AG04449 (cell line): ENCODE results near the gene TRAPPC2L.

Experiments used
- CTCF ChIA-PET: fragments of 350-600 bp; formaldehyde crosslinking; extraction: SDS; loops from one replicate; lab custom pipeline; 2021; ENCODE audit warnings: antibody characterized with exemption; lab: Yijun Ruan, JAX
- POLR2A ChIA-PET: fragments of 400-600, 350-600 bp; formaldehyde crosslinking; extraction: SDS; loops from one replicate; lab custom pipeline; 2020; ENCODE audit warnings: antibody characterized with exemption, inconsistent platforms; lab: Yijun Ruan, JAX
- DNase-seq: peaks from one replicate; pipeline ENCODE4 v3.0.0-alpha.2; 2010; ENCODE audit warnings: low read depth, low spot score
- H3K4me3 ChIP-seq: 2 replicates; pipeline ENCODE4 v1.5.1; 2011; ENCODE audit warnings: low read depth, mild to moderate bottlenecking, control low read depth, low read length
- CTCF ChIP-seq: IDR thresholded peaks from one replicate; pipeline ENCODE4 v1.5.1; 2011; ENCODE audit warnings: mild to moderate bottlenecking, moderate library complexity, low read length, control low read depth, inconsistent platforms; ENCODE audit not compliant: insufficient read depth; ENCODE audit errors: missing control alignments

The TRAPPC2L gene

GRCh38 chr16:88897696-88898425, 40.9 kb downstream of the TRAPPC2L start:
- no peak for DNase-seq
- H3K4me3 ChIP-seq = no peak overlapping the region
- no peak for TF ChIP-seq CTCF
- ChIA-PET CTCF (interaction anchor here (1.3 kb wide), 1 partner anchor 40 kb away, joined by 5 read pairs; no protein-coding TSS in a partner anchor), POLR2A (no interaction called here)

GRCh38 chr16:88899901-88900661, 43.2 kb downstream of the TRAPPC2L start:
- no peak overlapping the region for H3K4me3 ChIP-seq
- ChIA-PET POLR2A (no interaction called here), CTCF (no interaction called here)
- no peak for TF ChIP-seq CTCF
- no peak for DNase-seq

- CTCF ChIA-PET = no interaction called here
- DNase-seq = no peak
- TF ChIP-seq CTCF = no peak
- H3K4me3 ChIP-seq = no peak overlapping the region
- POLR2A ChIA-PET = interaction anchor here (0.6 kb wide), 1 partner anchor 12 kb away, joined by 3 read pairs; no protein-coding TSS in a partner anchor
Observed at GRCh38 chr16:88900662-88901052, 43.7 kb downstream of the TRAPPC2L start.

GRCh38 chr16:88901718-88902337, 44.9 kb downstream of the TRAPPC2L start:
- H3K4me3 ChIP-seq = no peak overlapping the region
- ChIA-PET POLR2A (no interaction called here), CTCF (no interaction called here)
- TF ChIP-seq CTCF = no peak
- DNase-seq = no peak

GRCh38 chr16:88902744-88903143, 45.8 kb downstream of the TRAPPC2L start:
- CTCF ChIA-PET = no interaction called here
- POLR2A ChIA-PET = no interaction called here
- no peak for TF ChIP-seq CTCF

GRCh38 chr16:88903267-88903666, 46.3 kb downstream of the TRAPPC2L start:
- no peak for DNase-seq
- no peak for TF ChIP-seq CTCF
- ChIA-PET CTCF (no interaction called here), POLR2A (no interaction called here)
- no peak overlapping the region for H3K4me3 ChIP-seq

More at GRCh38 chr16:88902744-88903143, 45.8 kb downstream of the TRAPPC2L start:
- no peak overlapping the region for H3K4me3 ChIP-seq
- DNase-seq = no peak
